ENCODE measurements around the gene LRMDA. TPM values are rescaled to one million over a fixed set of nuclear protein-coding genes. Genes with fewer than 3 reads are reported as not detected.

Gene LRMDA
- total and polyA plus RNA-seq, 2 of the 13 experiments (the other 11 are each of a cell fraction or from before 2014, with no cell fraction given): 13.4 to 22.0 TPM

GRCh38 chr10:76150876-76151288 is 719.5 kb downstream of the LRMDA start:
- no peak for FAIRE-seq
- BruUV-seq (replicated peaks): no TSS peak
- TF ChIP-seq NCOR1 (IDR thresholded peaks at IDR 0.05; ENCODE audit: borderline replicate concordance, low read length) (no peak), POGZ (CRISPR knock-in tag; IDR thresholded peaks at IDR 0.05) (0 out of 2 replicates have a peak, but pooled peaks have one; percentile 29), RARA (CRISPR knock-in tag; IDR thresholded peaks at IDR 0.05) (peak; percentile 68), SRF (IDR thresholded peaks at IDR 0.05; ENCODE audit: low read depth, low read length) (no peak), ZMYM4 (CRISPR knock-in tag; IDR thresholded peaks at IDR 0.05) (no peak), SIN3B (IDR thresholded peaks at IDR 0.05; ENCODE audit: low read length) (no peak), PITX1 (CRISPR knock-in tag; IDR thresholded peaks at IDR 0.05) (peak; percentile 50; the same call in 1 of the 2 replicates), TEAD2 (CRISPR knock-in tag; IDR thresholded peaks at IDR 0.05) (no peak), EEA1 (CRISPR knock-in tag; IDR thresholded peaks at IDR 0.05; ENCODE audit: borderline replicate concordance) (no peak), ZNF550 (CRISPR knock-in tag; IDR thresholded peaks at IDR 0.05; ENCODE audit: borderline replicate concordance) (no peak), ZNF788 (CRISPR knock-in tag; IDR thresholded peaks at IDR 0.05; ENCODE audit: borderline replicate concordance) (no peak), ZNF253 (CRISPR knock-in tag; IDR thresholded peaks at IDR 0.05; ENCODE audit: borderline replicate concordance) (no peak), ETV6 (CRISPR knock-in tag; conservative IDR thresholded peaks at IDR 0.05) (no peak), ZBTB7B (CRISPR knock-in tag; IDR thresholded peaks at IDR 0.05) (peak; percentile 72), ZNF678 (CRISPR knock-in tag; IDR thresholded peaks at IDR 0.05) (no peak), TFAP4 (IDR thresholded peaks at IDR 0.05; ENCODE audit: borderline replicate concordance, low read depth) (peak; percentile 75; the same call in 1 of the 2 replicates), NCOA5 (CRISPR knock-in tag; IDR thresholded peaks at IDR 0.05) (no peak), YY1 (IDR thresholded peaks at IDR 0.05; ENCODE audit: insufficient read depth, insufficient replicate concordance, low read depth, low read length) (no peak), MTERF4 (CRISPR knock-in tag; IDR thresholded peaks at IDR 0.05) (no peak), CREM (IDR thresholded peaks at IDR 0.05) (peak; percentile 37; the same call in 1 of the 2 replicates), CREM (CRISPR knock-in tag; IDR thresholded peaks at IDR 0.05) (no peak), HIC2 (CRISPR knock-in tag; IDR thresholded peaks at IDR 0.05; ENCODE audit: low read depth) (0 out of 2 replicates have a peak, but pooled peaks have one; percentile 31), TFDP2 (CRISPR knock-in tag; IDR thresholded peaks at IDR 0.05) (no peak)

More at GRCh38 chr10:76150876-76151288, 719.5 kb downstream of the LRMDA start:
- peaks cover 45% of the 10 kb centered on the region for H3K4me1 ChIP-seq (ENCODE audit: insufficient read depth, low read length)
- H3K27me3 ChIP-seq (ENCODE audit: control insufficient read depth in 1 of 2, insufficient read depth in 2 of 2, low read length in 2 of 2): no peaks in the 10 kb centered on the region
- in situ Hi-C loops (cut with HindIII; ENCODE audit: extremely low pct_ligation_motif_present, low pct_unique_long_range_greater_than_20kb) (no loop called here), intact Hi-C loops (cut with micrococcal nuclease; ENCODE audit: unreplicated experiment) (loop anchor here (1.0 to 2.0 kb wide), 2 partner anchors 48 to 152 kb away; no protein-coding TSS in a partner anchor)
- H3K36me3 ChIP-seq (replicated peaks in 1 of 2; ENCODE audit: control insufficient read depth in 1 of 2, insufficient read depth in 2 of 2, low read length in 2 of 2): no peaks in the 10 kb centered on the region
- ATAC-seq: peak; percentile 82
- 0 out of 2 replicates have a peak, but pooled peaks cover 5% of the 10 kb centered on the region for H3K9me3 ChIP-seq (ENCODE audit: low read length)
- peak; percentile 65 for DNase-seq (ENCODE audit: low spot score)
- H3K9ac ChIP-seq (ENCODE audit: insufficient read depth, low read depth, low read length): peak overlapping the region; percentile 80
- no peaks in the 10 kb centered on the region for H4K20me1 ChIP-seq (ENCODE audit: insufficient read depth, low read length)
- 0% methylated on average over 5 of the region's 7 CpGs for WGBS (ENCODE audit: low lambda C conversion rate)
- no peaks in the 10 kb centered on the region for H3K79me2 ChIP-seq (ENCODE audit: insufficient read depth, low read length)
- H3K4me2 ChIP-seq (ENCODE audit: low read depth, low read length): peak overlapping the region; percentile 95
- peak overlapping the region; percentile 32 to 63 (median 54); a peak in 5 of 6 replicates for H3K4me3 ChIP-seq (replicated peaks in 1 of 3; ENCODE audit: insufficient read depth in 1 of 3, low read depth in 2 of 3, low read length in 3 of 3)
- H2AFZ ChIP-seq (ENCODE audit: low read length): no peak overlapping the region
- peak overlapping the region; percentile 97 for H3K27ac ChIP-seq (ENCODE audit: extremely low read length, insufficient read depth, low read length)
- CTCF ChIA-PET (ENCODE audit: low intra/inter-chr PET ratio, low total read pairs): no interaction called here
- POLR2A ChIA-PET: interaction anchor here (0.6 to 3.0 kb wide), 25 partner anchors 9 to 751 kb away, joined by 3 to 35 read pairs (median 5); partner anchors contain the start of gene ZNF503

Data from HepG2 (cell line).